GM23248 (cell line): ENCODE results near the gene PANK1. TPM values are rescaled to one million over a fixed set of nuclear protein-coding genes. Genes with fewer than 3 reads are reported as not detected.

Experiments used
- DNase-seq: peaks from one replicate; pipeline ENCODE4 v3.0.0-alpha.2; 2015
- H2AFZ ChIP-seq: fragments of 200-600 bp; sonication (generic); 2 replicates; pipeline ENCODE4 v1.6.1; 2016; ENCODE audit warnings: antibody characterized with exemption
- H3F3A ChIP-seq: fragments of 200-600 bp; sonication (generic); 2 replicates; pipeline ENCODE4 v1.6.1; 2016; ENCODE audit warnings: mild to moderate bottlenecking, antibody characterized with exemption, mixed run types; ENCODE audit not compliant: insufficient read depth
- H3K27ac ChIP-seq: fragments of 200-600 bp; sonication (generic); 2 replicates; pipeline ENCODE4 v1.5.1; 2016; ENCODE audit warnings: mild to moderate bottlenecking
- H3K27me3 ChIP-seq: fragments of 200-600 bp; sonication (generic); replicated peaks from 2 replicates; pipeline ENCODE4 v1.6.1; 2016; ENCODE audit warnings: mild to moderate bottlenecking; ENCODE audit not compliant: insufficient read depth
- H3K36me3 ChIP-seq: fragments of 200-600 bp; sonication (generic); 2 replicates; pipeline ENCODE4 v1.6.1; 2016; ENCODE audit warnings: low read depth, mild to moderate bottlenecking
- H3K4me1 ChIP-seq: fragments of 200-600 bp; sonication (generic); 2 replicates; pipeline ENCODE4 v1.6.1; 2016; ENCODE audit warnings: mild to moderate bottlenecking; ENCODE audit not compliant: insufficient read depth
- H3K4me2 ChIP-seq: fragments of 200-600 bp; sonication (generic); one replicate; pipeline ENCODE4 v1.6.1; 2016; ENCODE audit warnings: mild to moderate bottlenecking; ENCODE audit not compliant: unreplicated experiment
- H3K4me3 ChIP-seq: fragments of 200-600 bp; sonication (generic); 2 replicates; pipeline ENCODE4 v1.5.1; 2016; ENCODE audit warnings: mild to moderate bottlenecking
- H3K79me2 ChIP-seq: fragments of 200-600 bp; sonication (generic); 2 replicates; pipeline ENCODE4 v1.6.1; 2016; ENCODE audit warnings: mild to moderate bottlenecking; ENCODE audit not compliant: insufficient read depth
- H3K9ac ChIP-seq: fragments of 200-600 bp; sonication (generic); 2 replicates; pipeline ENCODE4 v1.6.1; 2016; ENCODE audit warnings: mild to moderate bottlenecking
- H3K9me2 ChIP-seq: fragments of 200-600 bp; sonication (generic); 2 replicates; pipeline ENCODE4 v1.6.1; 2016; ENCODE audit warnings: mixed run types, mild to moderate bottlenecking, moderate library complexity; ENCODE audit not compliant: insufficient read depth
- H3K9me3 ChIP-seq: fragments of 200-600 bp; sonication (generic); one replicate; pipeline ENCODE4 v1.6.1; 2017; ENCODE audit warnings: low read depth
- H4K20me1 ChIP-seq: fragments of 200-600 bp; sonication (generic); 2 replicates; pipeline ENCODE4 v1.6.0; 2016; ENCODE audit not compliant: insufficient read depth
- EZH2 ChIP-seq: fragments of 200-600 bp; sonication (generic); IDR thresholded peaks from 2 replicates; pipeline ENCODE4 v1.6.1; 2018; ENCODE audit warnings: antibody characterized with exemption, mild to moderate bottlenecking; ENCODE audit not compliant: insufficient read depth, poor library complexity, severe bottlenecking
- EZH2phosphoT487 ChIP-seq: fragments of 200-600 bp; sonication (generic); IDR thresholded peaks from 2 replicates; pipeline ENCODE4 v1.6.1; 2018; ENCODE audit warnings: antibody characterized with exemption, moderate library complexity, mild to moderate bottlenecking, low read depth; ENCODE audit not compliant: insufficient read depth
- WGBS, 2 experiments: methylation state at CpG; one replicate each; pipeline ENCODE4 v1.1.6; 2015 to 2017; ENCODE audit warnings: low lambda C conversion rate in 2 of 2, low coverage in 1 of 2; ENCODE audit errors: missing lambda C conversion rate in 2 of 2; 5-methylcytosine and 5-hydroxymethylcytosine counted together
- in situ Hi-C: fragments of 300-500 bp; cut with MboI; formaldehyde crosslinking; loops from 2 replicates; pipeline ENCODE4 v1.15.0; 2020
- polyA plus RNA-seq: library from polyadenylated mRNA; unstranded; fragments of >200 nt; fragmentation: Nextera tagmentation; extraction: Ambion mirVana; gene quantifications from 2 replicates; pipeline ENCODE4 v1.2.1, GENCODE V29; 2016
- total RNA-seq: library from RNA; depleted of rRNA; stranded (reverse); fragments of >200 nt; shearing (Covaris generic); gene quantifications from 2 replicates; pipeline ENCODE4 v1.2.3, GENCODE V29; 2014

PANK1 gene
- total and polyA plus RNA-seq, 2 experiments from 2014 or later, result 3.3 to 3.6 TPM

- in situ Hi-C loops, result no loop called here
- no peak overlapping the region for H3K4me3 ChIP-seq
- no peaks in the 10 kb centered on the region for H3K9me3 ChIP-seq
- no peak overlapping the region for H3K27ac ChIP-seq
- H2AFZ ChIP-seq, result no peak overlapping the region
- H3K27me3 ChIP-seq, result no peaks in the 10 kb centered on the region
- DNase-seq, result no peak
- H3F3A ChIP-seq, result peaks cover 2% of the 10 kb centered on the region
- H3K9ac ChIP-seq, result no peak overlapping the region
- H3K9me2 ChIP-seq, result no peaks in the 10 kb centered on the region
- H3K4me1 ChIP-seq, result no peaks in the 10 kb centered on the region
- H4K20me1 ChIP-seq, result no peaks in the 10 kb centered on the region
- no peaks in the 10 kb centered on the region for H3K36me3 ChIP-seq
- TF ChIP-seq EZH2 (no peak), EZH2phosphoT487 (no peak)
- H3K79me2 ChIP-seq, result no peaks in the 10 kb centered on the region
- no peak overlapping the region for H3K4me2 ChIP-seq
- 77 to 86% methylated on average over 3 of the region's 3 CpGs for WGBS, 2 experiments
Observed at GRCh38 chr10:89652806-89653370, 7.8 kb upstream of the PANK1 start.

- Histone ChIP-seq H3K4me1 (no peaks in the 10 kb centered on the region), H3K4me3 (no peak overlapping the region), H3F3A (no peaks in the 10 kb centered on the region), H3K9ac (no peak overlapping the region), H3K79me2 (no peaks in the 10 kb centered on the region), H3K36me3 (no peaks in the 10 kb centered on the region), H3K4me2 (no peak overlapping the region), H3K27me3 (no peaks in the 10 kb centered on the region), H3K9me3 (no peaks in the 10 kb centered on the region), H2AFZ (no peak overlapping the region), H3K27ac (no peak overlapping the region), H3K9me2 (no peaks in the 10 kb centered on the region), H4K20me1 (no peaks in the 10 kb centered on the region)
- in situ Hi-C loops, result no loop called here
- 62 to 65% methylated on average over 3 of the region's 3 CpGs for WGBS, 2 experiments
- no peak for DNase-seq
- TF ChIP-seq EZH2phosphoT487 (no peak), EZH2 (no peak)
Observed at GRCh38 chr10:89651916-89652573, 7.0 kb upstream of the PANK1 start.

GRCh38 chr10:89651205-89651915 is 6.3 kb upstream of the PANK1 start:
- whole genome bisulfite sequencing, 2 experiments, result 55 to 64% methylated on average over 5 of the region's 5 CpGs
- TF ChIP-seq EZH2 (no peak), EZH2phosphoT487 (no peak)
- in situ Hi-C loops, result no loop called here
- Histone ChIP-seq H3K4me2 (no peak overlapping the region), H3K4me1 (no peaks in the 10 kb centered on the region), H3K27me3 (no peaks in the 10 kb centered on the region), H4K20me1 (no peaks in the 10 kb centered on the region), H3K36me3 (no peaks in the 10 kb centered on the region), H3F3A (no peaks in the 10 kb centered on the region), H3K9me3 (no peaks in the 10 kb centered on the region), H3K79me2 (no peaks in the 10 kb centered on the region), H2AFZ (no peak overlapping the region), H3K9ac (no peak overlapping the region), H3K4me3 (no peak overlapping the region), H3K9me2 (no peaks in the 10 kb centered on the region), H3K27ac (no peak overlapping the region)
- DNase-seq, result no peak

- no peaks in the 10 kb centered on the region for H3K9me3 ChIP-seq
- H3K9me2 ChIP-seq, result no peaks in the 10 kb centered on the region
- DNase-seq, result no peak
- H4K20me1 ChIP-seq, result no peaks in the 10 kb centered on the region
- no peak overlapping the region for H3K9ac ChIP-seq
- TF ChIP-seq EZH2 (no peak), EZH2phosphoT487 (no peak)
- in situ Hi-C loops, result no loop called here
- no peak overlapping the region for H3K4me2 ChIP-seq
- H3K36me3 ChIP-seq, result no peaks in the 10 kb centered on the region
- H2AFZ ChIP-seq, result no peak overlapping the region
- peaks cover 4% of the 10 kb centered on the region; the same call in 1 of the 2 replicates for H3K4me1 ChIP-seq
- H3K27me3 ChIP-seq, result no peaks in the 10 kb centered on the region
- 92 to 100% methylated on average over 1 of the region's 1 CpG for WGBS, 2 experiments
- H3K79me2 ChIP-seq, result no peaks in the 10 kb centered on the region
- no peak overlapping the region for H3K27ac ChIP-seq
- no peak overlapping the region for H3K4me3 ChIP-seq
- H3F3A ChIP-seq, result no peaks in the 10 kb centered on the region; the same call in 1 of the 2 replicates
Observed at GRCh38 chr10:89649051-89649450, 4.0 kb upstream of the PANK1 start.
